ENCODE measurements around the gene PDCD1. TPM values are rescaled to one million over a fixed set of nuclear protein-coding genes. Genes with fewer than 3 reads are reported as not detected.

Gene PDCD1
- total and polyA plus RNA-seq, 2 of the 13 experiments (the other 11 are each of a cell fraction or from before 2014, with no cell fraction given): 0.04 TPM; not detected in 1

- no peak for TF ChIP-seq NFAT5 (CRISPR knock-in tag; IDR thresholded peaks at IDR 0.05)
- peak; percentile 83; the same call in 1 of the 2 replicates for TF ChIP-seq ETV5 (CRISPR knock-in tag; IDR thresholded peaks at IDR 0.05; ENCODE audit: borderline replicate concordance)
- TF ChIP-seq ZNF17 (CRISPR knock-in tag; IDR thresholded peaks at IDR 0.05): no peak
- TF ChIP-seq REL (CRISPR knock-in tag; conservative IDR thresholded peaks at IDR 0.05): peak; percentile 41; the same call in 1 of the 2 replicates
- TF ChIP-seq ZNF629 (CRISPR knock-in tag; conservative IDR thresholded peaks at IDR 0.05): no peak
- TF ChIP-seq ZNF777 (CRISPR knock-in tag; IDR thresholded peaks at IDR 0.05): no peak
- TF ChIP-seq ZNF160 (CRISPR knock-in tag; IDR thresholded peaks at IDR 0.05): peak; percentile 61; the same call in 1 of the 2 replicates
- TF ChIP-seq FOXO1 (CRISPR knock-in tag; IDR thresholded peaks at IDR 0.05): peak; percentile 44; the same call in 1 of the 2 replicates
- TF ChIP-seq POLR2AphosphoS2 (IDR thresholded peaks at IDR 0.05; ENCODE audit: low read depth, low read length): no peak
- peak; percentile 86 for TF ChIP-seq HIVEP1 (CRISPR knock-in tag; IDR thresholded peaks at IDR 0.05)
- TF ChIP-seq, protein P1, sequence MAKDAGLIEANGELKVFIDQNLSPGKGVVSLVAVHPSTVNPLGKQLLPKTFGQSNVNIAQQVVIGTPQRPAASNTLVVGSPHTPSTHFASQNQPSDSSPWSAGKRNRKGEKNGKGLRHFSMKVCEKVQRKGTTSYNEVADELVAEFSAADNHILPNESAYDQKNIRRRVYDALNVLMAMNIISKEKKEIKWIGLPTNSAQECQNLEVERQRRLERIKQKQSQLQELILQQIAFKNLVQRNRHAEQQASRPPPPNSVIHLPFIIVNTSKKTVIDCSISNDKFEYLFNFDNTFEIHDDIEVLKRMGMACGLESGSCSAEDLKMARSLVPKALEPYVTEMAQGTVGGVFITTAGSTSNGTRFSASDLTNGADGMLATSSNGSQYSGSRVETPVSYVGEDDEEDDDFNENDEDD (CRISPR knock-in tag; IDR thresholded peaks at IDR 0.05; ENCODE audit: borderline replicate concordance): peak; percentile 83; the same call in 1 of the 2 replicates
- TF ChIP-seq ZNF850 (CRISPR knock-in tag; conservative IDR thresholded peaks at IDR 0.05): no peak
- TF ChIP-seq, protein P2, sequence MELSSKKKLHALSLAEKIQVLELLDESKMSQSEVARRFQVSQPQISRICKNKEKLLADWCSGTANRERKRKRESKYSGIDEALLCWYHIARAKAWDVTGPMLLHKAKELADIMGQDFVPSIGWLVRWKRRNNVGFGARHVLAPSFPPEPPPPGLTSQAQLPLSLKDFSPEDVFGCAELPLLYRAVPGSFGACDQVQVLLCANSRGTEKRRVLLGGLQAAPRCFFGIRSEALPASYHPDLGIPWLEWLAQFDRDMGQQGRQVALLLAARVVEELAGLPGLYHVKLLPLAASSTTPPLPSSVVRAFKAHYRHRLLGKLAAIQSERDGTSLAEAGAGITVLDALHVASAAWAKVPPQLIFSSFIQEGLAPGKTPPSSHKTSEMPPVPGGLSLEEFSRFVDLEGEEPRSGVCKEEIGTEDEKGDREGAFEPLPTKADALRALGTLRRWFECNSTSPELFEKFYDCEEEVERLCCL (CRISPR knock-in tag; IDR thresholded peaks at IDR 0.05; ENCODE audit: borderline replicate concordance): no peak
- TF ChIP-seq, protein P3, sequence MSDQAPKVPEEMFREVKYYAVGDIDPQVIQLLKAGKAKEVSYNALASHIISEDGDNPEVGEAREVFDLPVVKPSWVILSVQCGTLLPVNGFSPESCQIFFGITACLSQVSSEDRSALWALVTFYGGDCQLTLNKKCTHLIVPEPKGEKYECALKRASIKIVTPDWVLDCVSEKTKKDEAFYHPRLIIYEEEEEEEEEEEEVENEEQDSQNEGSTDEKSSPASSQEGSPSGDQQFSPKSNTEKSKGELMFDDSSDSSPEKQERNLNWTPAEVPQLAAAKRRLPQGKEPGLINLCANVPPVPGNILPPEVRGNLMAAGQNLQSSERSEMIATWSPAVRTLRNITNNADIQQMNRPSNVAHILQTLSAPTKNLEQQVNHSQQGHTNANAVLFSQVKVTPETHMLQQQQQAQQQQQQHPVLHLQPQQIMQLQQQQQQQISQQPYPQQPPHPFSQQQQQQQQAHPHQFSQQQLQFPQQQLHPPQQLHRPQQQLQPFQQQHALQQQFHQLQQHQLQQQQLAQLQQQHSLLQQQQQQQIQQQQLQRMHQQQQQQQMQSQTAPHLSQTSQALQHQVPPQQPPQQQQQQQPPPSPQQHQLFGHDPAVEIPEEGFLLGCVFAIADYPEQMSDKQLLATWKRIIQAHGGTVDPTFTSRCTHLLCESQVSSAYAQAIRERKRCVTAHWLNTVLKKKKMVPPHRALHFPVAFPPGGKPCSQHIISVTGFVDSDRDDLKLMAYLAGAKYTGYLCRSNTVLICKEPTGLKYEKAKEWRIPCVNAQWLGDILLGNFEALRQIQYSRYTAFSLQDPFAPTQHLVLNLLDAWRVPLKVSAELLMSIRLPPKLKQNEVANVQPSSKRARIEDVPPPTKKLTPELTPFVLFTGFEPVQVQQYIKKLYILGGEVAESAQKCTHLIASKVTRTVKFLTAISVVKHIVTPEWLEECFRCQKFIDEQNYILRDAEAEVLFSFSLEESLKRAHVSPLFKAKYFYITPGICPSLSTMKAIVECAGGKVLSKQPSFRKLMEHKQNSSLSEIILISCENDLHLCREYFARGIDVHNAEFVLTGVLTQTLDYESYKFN (CRISPR knock-in tag; conservative IDR thresholded peaks at IDR 0.05): peak; percentile 85
- TF ChIP-seq ZNF281 (CRISPR knock-in tag; IDR thresholded peaks at IDR 0.05; ENCODE audit: borderline replicate concordance): peak; percentile 73; the same call in 1 of the 2 replicates
- peak; percentile 85 for TF ChIP-seq ZFX (CRISPR knock-in tag; IDR thresholded peaks at IDR 0.05; ENCODE audit: low read depth)
Measured at GRCh38 chr2:241818943-241819270, 39.8 kb downstream of the PDCD1 start (continued).
